Lower lobe of right lung (tissue), 2 donors: Measurements from ENCODE around the gene DDX55. TPM values are rescaled to one million over a fixed set of nuclear protein-coding genes. Genes with fewer than 3 reads are reported as not detected.

ENCODE experiments used
- ATAC-seq, 2 donors: fragments of 200-7000 bp; cut with Tn5 transposase; one replicate each; pipeline ENCODE4 v1.9.1; 2020 to 2022; ENCODE audit warnings: mild to moderate bottlenecking in 2 of 2, moderate library complexity in 2 of 2
- DNase-seq: peaks from one replicate; pipeline ENCODE4 v3.0.0-alpha.2; 2020
- H3K27ac ChIP-seq: fragments of 200-600 bp; one replicate; pipeline ENCODE4 v1.8.0; 2022
- H3K27me3 ChIP-seq: fragments of 200-600 bp; one replicate; pipeline ENCODE4 v1.8.0; 2022; ENCODE audit warnings: low read depth
- H3K36me3 ChIP-seq: fragments of 200-600 bp; one replicate; pipeline ENCODE4 v1.8.0; 2022; ENCODE audit warnings: mild to moderate bottlenecking
- H3K4me1 ChIP-seq: fragments of 200-600 bp; one replicate; pipeline ENCODE4 v1.8.0; 2022
- H3K4me3 ChIP-seq: fragments of 200-600 bp; one replicate; pipeline ENCODE4 v1.8.0; 2022; ENCODE audit warnings: mild to moderate bottlenecking
- H3K9me3 ChIP-seq: fragments of 200-600 bp; one replicate; pipeline ENCODE4 v1.8.0; 2022
- CTCF ChIP-seq: fragments of 200-600 bp; IDR thresholded peaks from one replicate; pipeline ENCODE4 v1.8.0; 2022; ENCODE audit warnings: antibody characterized with exemption, mild to moderate bottlenecking
- intact Hi-C: fragments of 100-400 bp; cut with DNase I; formaldehyde crosslinking; loops from one replicate; pipeline ENCODE4 v1.11.0; 2022
- total RNA-seq: library from RNA; stranded (reverse); fragmentation: NEBNext Ultra II Directional; extraction: Animal tissue kit (Norgen Biotek cat#: 25700); gene quantifications from one replicate; pipeline ENCODE4 v1.2.1, GENCODE V29; 2021
- donor health status: DM: no; HTN: yes; CAD: no; lungs with severe emphysema.

DDX55 gene
- total RNA-seq, 1 donor from 2014 or later: 20.5 TPM

- no peak for TF ChIP-seq CTCF
- ATAC-seq (peak; percentile 99), DNase-seq (peak; percentile 97)
- Histone ChIP-seq H3K27me3 (no peaks in the 10 kb centered on the region), H3K36me3 (peaks cover 39% of the 10 kb centered on the region), H3K27ac (peak within 1 kb of the TSS; percentile 84), H3K4me1 (peaks cover 18% of the 10 kb centered on the region), H3K9me3 (no peaks in the 10 kb centered on the region), H3K4me3 (peak within 1 kb of the TSS; percentile 89)
- intact Hi-C loops: no loop called here
Measured at GRCh38 chr12:123633379-123634141, 31.7 kb downstream of the DDX55 start, which contains the start of the genes EIF2B1 and GTF2H3. TSS of gene EIF2B1 (minus strand) at chr12:123633686. CDS start at chr12:123633557, 129 bp downstream. TSS of gene GTF2H3 (plus strand) at chr12:123633829. CDS start at chr12:123633860, 31 bp downstream.

- no peaks in the 10 kb centered on the region for H3K27me3 ChIP-seq
- no peak for TF ChIP-seq CTCF
- peak in 1 of 2 donors; percentile 1 for ATAC-seq
- peaks cover 34% of the 10 kb centered on the region for H3K36me3 ChIP-seq
- peak overlapping the region; percentile 84 for H3K27ac ChIP-seq
- no peak for DNase-seq
- H3K9me3 ChIP-seq: no peaks in the 10 kb centered on the region
- intact Hi-C loops: no loop called here
- peaks cover 18% of the 10 kb centered on the region for H3K4me1 ChIP-seq
- H3K4me3 ChIP-seq: peak overlapping the region; percentile 89
Measured at GRCh38 chr12:123634142-123634561, 32.3 kb downstream of the DDX55 start.

- H3K27ac ChIP-seq: peak overlapping the region; percentile 13
- peak in 1 of 2 donors; percentile 76 for ATAC-seq
- TF ChIP-seq CTCF: no peak
Measured at GRCh38 chr12:123643911-123644310, 42.0 kb downstream of the DDX55 start.

GRCh38 chr12:123645380-123645779 is 43.5 kb downstream of the DDX55 start:
- DNase-seq (no peak), ATAC-seq (no peak)
- Histone ChIP-seq H3K27me3 (no peaks in the 10 kb centered on the region), H3K4me3 (no peak overlapping the region), H3K36me3 (peaks cover 77% of the 10 kb centered on the region), H3K9me3 (no peaks in the 10 kb centered on the region), H3K27ac (no peak overlapping the region), H3K4me1 (no peaks in the 10 kb centered on the region)
- intact Hi-C loops: no loop called here
- no peak for TF ChIP-seq CTCF

More at GRCh38 chr12:123643911-123644310, 42.0 kb downstream of the DDX55 start:
- Histone ChIP-seq H3K27me3 (no peaks in the 10 kb centered on the region), H3K4me3 (no peak overlapping the region), H3K9me3 (no peaks in the 10 kb centered on the region), H3K4me1 (no peaks in the 10 kb centered on the region), H3K36me3 (peaks cover 75% of the 10 kb centered on the region)
- intact Hi-C loops: no loop called here
- no peak for DNase-seq

GRCh38 chr12:123645878-123646277 is 44.0 kb downstream of the DDX55 start:
- H3K4me3 ChIP-seq: no peak overlapping the region
- no peak for ATAC-seq

More at GRCh38 chr12:123645878-123646277, 44.0 kb downstream of the DDX55 start:
- intact Hi-C loops: no loop called here
- Histone ChIP-seq H3K27me3 (no peaks in the 10 kb centered on the region), H3K36me3 (peaks cover 77% of the 10 kb centered on the region), H3K9me3 (no peaks in the 10 kb centered on the region), H3K27ac (no peak overlapping the region), H3K4me1 (no peaks in the 10 kb centered on the region)
- TF ChIP-seq CTCF: no peak
- no peak for DNase-seq
